Measurements from ENCODE around the gene SLC22A7.
"Not testable (repeated sequence)": the region's sequence is repeated elsewhere in the genome, so short reads cannot be mapped to it uniquely, and the experiment has no call there.

The SLC22A7 gene

GRCh38 chr6:43339168-43339567 is 41.1 kb downstream of the SLC22A7 start:
- Histone ChIP-seq H3K27ac (ENCODE audit: poor library complexity, severe bottlenecking) (no peak overlapping the region), H3K36me3 (ENCODE audit: low read depth) (peaks cover 68% of the 10 kb centered on the region), H3K4me3 (ENCODE audit: severe bottlenecking) (no peak overlapping the region), H3K27me3 (ENCODE audit: insufficient read depth, poor library complexity, severe bottlenecking) (no peaks in the 10 kb centered on the region), H3K9me3 (ENCODE audit: severe bottlenecking) (no peaks in the 10 kb centered on the region), H3K4me1 (ENCODE audit: insufficient read depth, poor library complexity, severe bottlenecking) (no peaks in the 10 kb centered on the region)
- TF ChIP-seq CTCF (IDR thresholded peaks at IDR 0.05; ENCODE audit: poor library complexity, severe bottlenecking), result no peak
- ATAC-seq (ENCODE audit: low read depth) (no peak), DNase-seq (ENCODE audit: low spot score) (no peak)

DNA sequence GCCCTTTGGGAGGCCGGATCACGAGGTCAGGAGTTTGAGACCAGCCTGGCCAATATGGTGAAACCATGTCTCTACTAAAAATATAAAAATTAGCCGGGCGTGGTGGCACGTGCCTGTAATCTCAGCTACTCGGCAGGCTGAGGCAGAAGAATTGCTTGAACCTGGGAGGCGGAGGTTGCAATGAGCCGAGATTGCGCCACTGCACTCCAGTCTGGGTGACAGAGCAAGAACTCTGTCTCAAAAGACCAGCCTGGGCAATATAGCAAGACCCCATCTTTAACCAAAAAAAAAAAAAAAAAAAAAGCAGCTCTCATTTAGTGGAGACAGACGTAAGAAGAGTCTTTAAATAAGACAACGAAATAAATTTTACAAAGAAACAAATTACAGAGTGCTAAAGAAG is 48.2 kb downstream of the SLC22A7 start:
- not testable (repeated sequence) for H3K4me1 ChIP-seq (ENCODE audit: insufficient read depth, poor library complexity, severe bottlenecking); DNase-seq (ENCODE audit: low spot score); H3K27me3 ChIP-seq (ENCODE audit: insufficient read depth, poor library complexity, severe bottlenecking); H3K4me3 ChIP-seq (ENCODE audit: severe bottlenecking); H3K27ac ChIP-seq (ENCODE audit: poor library complexity, severe bottlenecking); H3K9me3 ChIP-seq (ENCODE audit: severe bottlenecking); ATAC-seq (ENCODE audit: low read depth)
- H3K36me3 ChIP-seq (ENCODE audit: low read depth), result peaks cover 92% of the 10 kb centered on the region

GRCh38 chr6:43347021-43347420 is 49.0 kb downstream of the SLC22A7 start:
- DNase-seq (ENCODE audit: low spot score) (no peak), ATAC-seq (ENCODE audit: low read depth) (no peak)
- no peak overlapping the region for H3K4me3 ChIP-seq (ENCODE audit: severe bottlenecking)
- no peak for TF ChIP-seq CTCF (IDR thresholded peaks at IDR 0.05; ENCODE audit: poor library complexity, severe bottlenecking)
- H3K4me1 ChIP-seq (ENCODE audit: insufficient read depth, poor library complexity, severe bottlenecking), result no peaks in the 10 kb centered on the region
- H3K27me3 ChIP-seq (ENCODE audit: insufficient read depth, poor library complexity, severe bottlenecking), result no peaks in the 10 kb centered on the region
- H3K36me3 ChIP-seq (ENCODE audit: low read depth), result peaks cover 88% of the 10 kb centered on the region
- H3K27ac ChIP-seq (ENCODE audit: poor library complexity, severe bottlenecking), result no peak overlapping the region
- no peaks in the 10 kb centered on the region for H3K9me3 ChIP-seq (ENCODE audit: severe bottlenecking)

GRCh38 chr6:43347444-43347843 is 49.4 kb downstream of the SLC22A7 start:
- no peaks in the 10 kb centered on the region for H3K27me3 ChIP-seq (ENCODE audit: insufficient read depth, poor library complexity, severe bottlenecking)
- no peak for TF ChIP-seq CTCF (IDR thresholded peaks at IDR 0.05; ENCODE audit: poor library complexity, severe bottlenecking)
- no peak overlapping the region for H3K4me3 ChIP-seq (ENCODE audit: severe bottlenecking)
- no peak overlapping the region for H3K27ac ChIP-seq (ENCODE audit: poor library complexity, severe bottlenecking)
- DNase-seq (ENCODE audit: low spot score) (no peak), ATAC-seq (ENCODE audit: low read depth) (no peak)
- no peaks in the 10 kb centered on the region for H3K4me1 ChIP-seq (ENCODE audit: insufficient read depth, poor library complexity, severe bottlenecking)
- no peaks in the 10 kb centered on the region for H3K9me3 ChIP-seq (ENCODE audit: severe bottlenecking)
- H3K36me3 ChIP-seq (ENCODE audit: low read depth), result peaks cover 88% of the 10 kb centered on the region

- H3K36me3 ChIP-seq (ENCODE audit: low read depth), result peaks cover 91% of the 10 kb centered on the region
- not testable (repeated sequence) for DNase-seq (ENCODE audit: low spot score); H3K4me3 ChIP-seq (ENCODE audit: severe bottlenecking); H3K27me3 ChIP-seq (ENCODE audit: insufficient read depth, poor library complexity, severe bottlenecking); H3K4me1 ChIP-seq (ENCODE audit: insufficient read depth, poor library complexity, severe bottlenecking); H3K27ac ChIP-seq (ENCODE audit: poor library complexity, severe bottlenecking); ATAC-seq (ENCODE audit: low read depth); H3K9me3 ChIP-seq (ENCODE audit: severe bottlenecking)
These were observed 53.9 kb downstream of the SLC22A7 start for GRCh38 chr6:43351951-43352350.

Measured in RWPE2 (cell line).